Liver (tissue), 9 donors: Measurements from ENCODE around the gene SLC16A10. TPM values are rescaled to one million over a fixed set of nuclear protein-coding genes. Genes with fewer than 3 reads are reported as not detected.

Experiments
- DNase-seq: peaks from one replicate; pipeline ENCODE4 v3.0.0-alpha.2; 2017; ENCODE audit warnings: low spot score
- H3K27ac ChIP-seq, 2 donors: one replicate each; pipeline ENCODE4 v1.7.0; 2013; ENCODE audit warnings: inconsistent platforms in 2 of 2, low read length in 2 of 2, control low read depth in 1 of 2, low read depth in 1 of 2, mild to moderate bottlenecking in 1 of 2
- H3K27me3 ChIP-seq, 4 donors: one replicate each; pipeline versions ENCODE4 v1.6.1 to v1.7.0; 2013; ENCODE audit warnings: low read length in 3 of 4, inconsistent platforms in 1 of 4, mild to moderate bottlenecking in 1 of 4, moderate library complexity in 1 of 4; ENCODE audit not compliant: control insufficient read depth in 4 of 4, insufficient read depth in 4 of 4
- H3K36me3 ChIP-seq, 4 donors: one replicate each; pipeline versions ENCODE4 v1.6.1 to v1.7.0; 2013; ENCODE audit warnings: low read length in 3 of 4, mild to moderate bottlenecking in 3 of 4, low read depth in 1 of 4, moderate library complexity in 1 of 4; ENCODE audit not compliant: control insufficient read depth in 4 of 4, insufficient read depth in 3 of 4
- H3K4me1 ChIP-seq, 4 donors: one replicate each; pipeline versions ENCODE4 v1.6.1 to v1.7.0; 2013; ENCODE audit warnings: low read length in 3 of 4, mild to moderate bottlenecking in 3 of 4, moderate library complexity in 1 of 4; ENCODE audit not compliant: control insufficient read depth in 4 of 4, insufficient read depth in 4 of 4
- H3K4me3 ChIP-seq, 3 donors: one replicate each; pipeline versions ENCODE4 v1.6.1 to v1.7.0; 2013; ENCODE audit warnings: low read length in 3 of 3, control low read depth in 1 of 3, low read depth in 1 of 3, mild to moderate bottlenecking in 1 of 3
- H3K9ac ChIP-seq, 2 donors: one replicate each; pipeline ENCODE4 v1.7.0; 2013; ENCODE audit warnings: low read length in 2 of 2, mild to moderate bottlenecking in 2 of 2, moderate library complexity in 2 of 2, control low read depth in 1 of 2, low read depth in 1 of 2
- H3K9me3 ChIP-seq, 4 donors: one replicate each; pipeline versions ENCODE4 v1.6.1 to v1.7.0; 2013; ENCODE audit warnings: low read length in 3 of 4; ENCODE audit not compliant: control insufficient read depth in 4 of 4
- ATF3 ChIP-seq: IDR thresholded peaks from 2 replicates; pipeline ENCODE4 v1.6.1; 2016; ENCODE audit warnings: antibody characterized with exemption
- CTCF ChIP-seq: fragments of 150-350 bp; IDR thresholded peaks from 2 replicates; pipeline ENCODE4 v1.5.1; 2017; ENCODE audit warnings: improper control_type of control experiment, low read depth, low read length; ENCODE audit not compliant: missing input control
- EGR1 ChIP-seq, 2 donors: IDR thresholded peaks; 2 replicates each; pipeline ENCODE4 v1.6.1; 2016 to 2018; ENCODE audit warnings: antibody characterized with exemption in 2 of 2, low read depth in 2 of 2
- FOXA1 ChIP-seq: IDR thresholded peaks from 2 replicates; pipeline ENCODE4 v1.6.1; 2016; ENCODE audit warnings: antibody characterized with exemption
- FOXA2 ChIP-seq: IDR thresholded peaks from 2 replicates; pipeline ENCODE4 v1.6.1; 2016; ENCODE audit warnings: antibody characterized with exemption
- GABPA ChIP-seq, 2 donors: IDR thresholded peaks in 1 of 2; conservative IDR thresholded peaks in 1 of 2; 2 replicates each; pipeline ENCODE4 v1.6.1; 2016; ENCODE audit warnings: antibody characterized with exemption in 2 of 2, mild to moderate bottlenecking in 1 of 2, moderate library complexity in 1 of 2
- HNF4A ChIP-seq, 2 donors: conservative IDR thresholded peaks; 2 replicates each; pipeline ENCODE4 v1.6.1; 2016; ENCODE audit warnings: antibody characterized with exemption in 2 of 2, mild to moderate bottlenecking in 2 of 2
- HNF4G ChIP-seq: IDR thresholded peaks from 2 replicates; pipeline ENCODE4 v1.6.1; 2016; ENCODE audit warnings: antibody characterized with exemption
- JUND ChIP-seq, 2 donors: IDR thresholded peaks; 2 replicates each; pipeline ENCODE4 v1.6.1; 2016; ENCODE audit warnings: antibody characterized with exemption in 2 of 2
- MAX ChIP-seq: IDR thresholded peaks from 2 replicates; pipeline ENCODE4 v1.6.1; 2016; ENCODE audit warnings: antibody characterized with exemption
- NR2F2 ChIP-seq: IDR thresholded peaks from 2 replicates; pipeline ENCODE4 v1.6.1; 2016; ENCODE audit warnings: antibody characterized with exemption
- RAD21 ChIP-seq, 2 donors: IDR thresholded peaks; 2 replicates each; pipeline ENCODE4 v1.6.1; 2016; ENCODE audit warnings: antibody characterized with exemption in 2 of 2, mild to moderate bottlenecking in 2 of 2
- REST ChIP-seq: IDR thresholded peaks from 2 replicates; pipeline ENCODE4 v1.6.1; 2016; ENCODE audit warnings: antibody characterized with exemption, mild to moderate bottlenecking
- RXRA ChIP-seq, 2 donors: IDR thresholded peaks; 2 replicates each; pipeline ENCODE4 v1.6.1; 2017 to 2018; ENCODE audit warnings: antibody characterized with exemption in 2 of 2, mild to moderate bottlenecking in 1 of 2
- SP1 ChIP-seq: IDR thresholded peaks from 2 replicates; pipeline ENCODE4 v1.6.1; 2018; ENCODE audit warnings: antibody characterized with exemption, mild to moderate bottlenecking
- TAF1 ChIP-seq: conservative IDR thresholded peaks from 2 replicates; pipeline ENCODE4 v1.6.1; 2016; ENCODE audit warnings: antibody characterized with exemption, mild to moderate bottlenecking
- YY1 ChIP-seq: IDR thresholded peaks from 2 replicates; pipeline ENCODE4 v1.6.1; 2016; ENCODE audit warnings: antibody characterized with exemption, mild to moderate bottlenecking
- ZBTB33 ChIP-seq: IDR thresholded peaks from 2 replicates; pipeline ENCODE4 v1.6.1; 2016; ENCODE audit warnings: antibody characterized with exemption
- WGBS: extraction: QIAGEN DNeasy Blood & Tissue Kit; methylation state at CpG from one replicate; pipeline ENCODE4 v1.1.7; 2013; 5-methylcytosine and 5-hydroxymethylcytosine counted together
- polyA plus RNA-seq, 2 donors: library from polyadenylated mRNA; stranded (reverse) in 1 of 2; unstranded in 1 of 2; fragments of 200-250 nt in 1 of 2; fragments of >200 nt in 1 of 2; fragmentation: Nextera tagmentation in 1 of 2; extraction: Ambion mirVana in 1 of 2; gene quantifications; one replicate each; pipeline versions ENCODE4 v1.2.1 to v1.2.3, GENCODE V29; 2013 to 2015
- total RNA-seq, 2 donors: library from RNA; depleted of rRNA; stranded (reverse); fragments of >200 nt; gene quantifications; one replicate each; pipeline ENCODE4 v1.2.3, GENCODE V29; 2014
- donor health status: healthy.
- donor health status: healthy.
- donor health status: healthy.
- donor health status: healthy.
- donor health status: healthy.

SLC16A10 gene
- total and polyA plus RNA-seq, 4 donors, result 1.8 to 16.7 (median 8.4) TPM

GRCh38 chr6:111267764-111268333 is 180.5 kb downstream of the SLC16A10 start:
- no peak for DNase-seq
- 96% methylated on average over 7 of the region's 7 CpGs for WGBS
- peaks cover 7 to 36% (median 18%) of the 10 kb centered on the region in 4 donors for H3K36me3 ChIP-seq

More at GRCh38 chr6:111267764-111268333, 180.5 kb downstream of the SLC16A10 start:
- H3K27me3 ChIP-seq, result no peaks in the 10 kb centered on the region
- H3K27ac ChIP-seq, result no peak overlapping the region
- H3K9ac ChIP-seq, result no peak overlapping the region
- no peak overlapping the region for H3K4me3 ChIP-seq
- TF ChIP-seq JUND (IDR thresholded peaks at IDR 0.05) (no peak), EGR1 (IDR thresholded peaks at IDR 0.05; ENCODE audit: low read depth in 2 of 2) (no peak), GABPA (IDR thresholded peaks at IDR 0.05 in 1 of 2, conservative IDR thresholded peaks at IDR 0.05 in 1 of 2) (no peak), ZBTB33 (no peak), RAD21 (IDR thresholded peaks at IDR 0.05) (no peak), HNF4A (conservative IDR thresholded peaks at IDR 0.05) (no peak), REST (no peak), TAF1 (no peak), FOXA2 (no peak), ATF3 (no peak), SP1 (no peak), MAX (no peak), RXRA (IDR thresholded peaks at IDR 0.05) (no peak), CTCF (no peak), FOXA1 (no peak), NR2F2 (no peak), HNF4G (no peak), YY1 (no peak)
- no peaks in the 10 kb centered on the region for H3K4me1 ChIP-seq
- no peaks in the 10 kb centered on the region for H3K9me3 ChIP-seq
